Measurements from ENCODE around the gene GRAMD4.

Gene GRAMD4

GRCh38 chr22:46710806-46711205 is 90.6 kb downstream of the GRAMD4 start:
- Histone ChIP-seq H3K4me3 (ENCODE audit: low read depth, low read length, poor library complexity, severe bottlenecking) (no peak overlapping the region), H3K4me1 (ENCODE audit: insufficient read depth, low read length, severe bottlenecking) (no peaks in the 10 kb centered on the region), H3K4me2 (ENCODE audit: low read length) (no peak overlapping the region), H3K9me3 (ENCODE audit: low read length) (no peaks in the 10 kb centered on the region), H3K9me2 (ENCODE audit: low read depth, low read length) (no peaks in the 10 kb centered on the region), H3K27me3 (ENCODE audit: insufficient read depth, low read length) (no peaks in the 10 kb centered on the region), H3K9ac (ENCODE audit: low read length) (no peak overlapping the region), H4K20me1 (ENCODE audit: insufficient read depth, low read length) (no peaks in the 10 kb centered on the region), H3K36me3 (ENCODE audit: insufficient read depth, low read length) (peaks cover 93% of the 10 kb centered on the region), H3K27ac (ENCODE audit: low read depth, low read length, poor library complexity, severe bottlenecking) (no peak overlapping the region), H3K79me2 (ENCODE audit: insufficient read depth, low read length) (no peaks in the 10 kb centered on the region), H3F3A (ENCODE audit: insufficient read depth, low read length) (0 out of 2 replicates have a peak, but pooled peaks cover 3% of the 10 kb centered on the region), H2AFZ (ENCODE audit: low read length) (no peak overlapping the region)
- TF ChIP-seq EZH2 (IDR thresholded peaks at IDR 0.05; ENCODE audit: borderline replicate concordance, low read length) (no peak), CTCF (IDR thresholded peaks at IDR 0.05; ENCODE audit: low read length) (no peak)

- Histone ChIP-seq H3F3A (ENCODE audit: insufficient read depth, low read length) (0 out of 2 replicates have a peak, but pooled peaks cover 3% of the 10 kb centered on the region), H3K9me2 (ENCODE audit: low read depth, low read length) (no peaks in the 10 kb centered on the region), H3K9me3 (ENCODE audit: low read length) (no peaks in the 10 kb centered on the region), H3K4me2 (ENCODE audit: low read length) (no peak overlapping the region), H4K20me1 (ENCODE audit: insufficient read depth, low read length) (no peaks in the 10 kb centered on the region), H3K4me3 (ENCODE audit: low read depth, low read length, poor library complexity, severe bottlenecking) (no peak overlapping the region), H3K79me2 (ENCODE audit: insufficient read depth, low read length) (no peaks in the 10 kb centered on the region), H3K36me3 (ENCODE audit: insufficient read depth, low read length) (peaks cover 92% of the 10 kb centered on the region), H3K27me3 (ENCODE audit: insufficient read depth, low read length) (no peaks in the 10 kb centered on the region), H2AFZ (ENCODE audit: low read length) (no peak overlapping the region), H3K4me1 (ENCODE audit: insufficient read depth, low read length, severe bottlenecking) (no peaks in the 10 kb centered on the region), H3K9ac (ENCODE audit: low read length) (no peak overlapping the region), H3K27ac (ENCODE audit: low read depth, low read length, poor library complexity, severe bottlenecking) (no peak overlapping the region)
- TF ChIP-seq CTCF (IDR thresholded peaks at IDR 0.05; ENCODE audit: low read length), result no peak
- no peak for TF ChIP-seq EZH2 (IDR thresholded peaks at IDR 0.05; ENCODE audit: borderline replicate concordance, low read length)
Observed at GRCh38 chr22:46712288-46712687, 92.1 kb downstream of the GRAMD4 start.

- Histone ChIP-seq H3K27me3 (ENCODE audit: insufficient read depth, low read length) (no peaks in the 10 kb centered on the region), H3K9me2 (ENCODE audit: low read depth, low read length) (no peaks in the 10 kb centered on the region), H3K9me3 (ENCODE audit: low read length) (no peaks in the 10 kb centered on the region), H4K20me1 (ENCODE audit: insufficient read depth, low read length) (no peaks in the 10 kb centered on the region), H3K4me1 (ENCODE audit: insufficient read depth, low read length, severe bottlenecking) (no peaks in the 10 kb centered on the region), H3K4me2 (ENCODE audit: low read length) (no peak overlapping the region), H3K9ac (ENCODE audit: low read length) (no peak overlapping the region), H3K79me2 (ENCODE audit: insufficient read depth, low read length) (no peaks in the 10 kb centered on the region), H3K4me3 (ENCODE audit: low read depth, low read length, poor library complexity, severe bottlenecking) (no peak overlapping the region), H3K27ac (ENCODE audit: low read depth, low read length, poor library complexity, severe bottlenecking) (no peak overlapping the region), H3F3A (ENCODE audit: insufficient read depth, low read length) (0 out of 2 replicates have a peak, but pooled peaks cover 3% of the 10 kb centered on the region), H3K36me3 (ENCODE audit: insufficient read depth, low read length) (peaks cover 92% of the 10 kb centered on the region), H2AFZ (ENCODE audit: low read length) (no peak overlapping the region)
- no peak for TF ChIP-seq EZH2 (IDR thresholded peaks at IDR 0.05; ENCODE audit: borderline replicate concordance, low read length)
- TF ChIP-seq CTCF (IDR thresholded peaks at IDR 0.05; ENCODE audit: low read length), result no peak
Observed at GRCh38 chr22:46714550-46714949, 94.4 kb downstream of the GRAMD4 start.

Measured in OCI-LY1 (cell line).